ENCODE results near the gene HAPSTR1.

- TF ChIP-seq EZH2 (IDR thresholded peaks at IDR 0.05; ENCODE audit: low read length, unreplicated experiment) (no peak), CTCF (conservative IDR thresholded peaks at IDR 0.05; ENCODE audit: low read depth, low read length) (no peak), EZH2phosphoT487 (IDR thresholded peaks at IDR 0.05; ENCODE audit: borderline replicate concordance, low read length) (no peak)
Measured at GRCh38 chr16:9112844-9113186, 21.4 kb downstream of the HAPSTR1 start.

All from PC-3 (cell line).